HG03159 (cell line): ENCODE data around the gene MYO9B.
"Not testable (repeated sequence)": the region's sequence is repeated elsewhere in the genome, so short reads cannot be mapped to it uniquely, and the experiment has no call there.

Experiments used
- ATAC-seq: cut with Tn5 transposase; IDR thresholded peaks from one replicate; pipeline ENCODE4 v1.9.1; 2021; ENCODE audit warnings: mild to moderate bottlenecking, moderate library complexity; ENCODE audit not compliant: unreplicated experiment

The MYO9B gene

GRCh38 chr19:17171874-17172273 lies 96.3 kb downstream of the MYO9B start:
- no peak for ATAC-seq

GRCh38 chr19:17172624-17173345 lies 97.2 kb downstream of the MYO9B start:
- ATAC-seq, result no peak

- no peak for ATAC-seq
These were observed 102.7 kb downstream of the MYO9B start for GRCh38 chr19:17178291-17178690.

- no peak for ATAC-seq
These were observed 105.6 kb downstream of the MYO9B start for GRCh38 chr19:17180997-17181702.

GRCh38 chr19:17183271-17183761 lies 107.7 kb downstream of the MYO9B start:
- ATAC-seq, result no peak

GRCh38 chr19:17183858-17184321 lies 108.3 kb downstream of the MYO9B start:
- no peak for ATAC-seq

- ATAC-seq, result no peak
These were observed 108.8 kb downstream of the MYO9B start for GRCh38 chr19:17184371-17184841.

- ATAC-seq, result no peak
These were observed 110.0 kb downstream of the MYO9B start for GRCh38 chr19:17185590-17185989.

GRCh38 chr19:17191736-17192135 lies 116.2 kb downstream of the MYO9B start:
- ATAC-seq, result not testable (repeated sequence)

GRCh38 chr19:17192751-17193150 lies 117.2 kb downstream of the MYO9B start:
- ATAC-seq, result no peak

GRCh38 chr19:17194608-17195007 lies 119.0 kb downstream of the MYO9B start:
- no peak for ATAC-seq

GRCh38 chr19:17195106-17195505 lies 119.5 kb downstream of the MYO9B start:
- ATAC-seq, result no peak

- no peak for ATAC-seq
These were observed 121.0 kb downstream of the MYO9B start for GRCh38 chr19:17196610-17197009.

- no peak for ATAC-seq
These were observed 122.1 kb downstream of the MYO9B start for GRCh38 chr19:17197666-17198065.

- ATAC-seq, result no peak
These were observed 125.0 kb downstream of the MYO9B start for GRCh38 chr19:17200408-17201079.

GRCh38 chr19:17202249-17202648 lies 126.7 kb downstream of the MYO9B start:
- ATAC-seq, result no peak

- ATAC-seq, result no peak
These were observed 127.1 kb downstream of the MYO9B start for GRCh38 chr19:17202713-17203112.

- no peak for ATAC-seq
These were observed 129.9 kb downstream of the MYO9B start for GRCh38 chr19:17205237-17206140.

GRCh38 chr19:17206736-17207581 lies 131.4 kb downstream of the MYO9B start:
- no peak for ATAC-seq
